GM23248 (cell line): ENCODE data around the gene ZNF785. TPM values are rescaled to one million over a fixed set of nuclear protein-coding genes. Genes with fewer than 3 reads are reported as not detected.

Source experiments
- DNase-seq: peaks from one replicate; pipeline ENCODE4 v3.0.0-alpha.2; 2015
- H2AFZ ChIP-seq: fragments of 200-600 bp; sonication (generic); 2 replicates; pipeline ENCODE4 v1.6.1; 2016; ENCODE audit warnings: antibody characterized with exemption
- H3F3A ChIP-seq: fragments of 200-600 bp; sonication (generic); 2 replicates; pipeline ENCODE4 v1.6.1; 2016; ENCODE audit warnings: mild to moderate bottlenecking, antibody characterized with exemption, mixed run types; ENCODE audit not compliant: insufficient read depth
- H3K27ac ChIP-seq: fragments of 200-600 bp; sonication (generic); 2 replicates; pipeline ENCODE4 v1.5.1; 2016; ENCODE audit warnings: mild to moderate bottlenecking
- H3K27me3 ChIP-seq: fragments of 200-600 bp; sonication (generic); replicated peaks from 2 replicates; pipeline ENCODE4 v1.6.1; 2016; ENCODE audit warnings: mild to moderate bottlenecking; ENCODE audit not compliant: insufficient read depth
- H3K36me3 ChIP-seq: fragments of 200-600 bp; sonication (generic); 2 replicates; pipeline ENCODE4 v1.6.1; 2016; ENCODE audit warnings: low read depth, mild to moderate bottlenecking
- H3K4me1 ChIP-seq: fragments of 200-600 bp; sonication (generic); 2 replicates; pipeline ENCODE4 v1.6.1; 2016; ENCODE audit warnings: mild to moderate bottlenecking; ENCODE audit not compliant: insufficient read depth
- H3K4me2 ChIP-seq: fragments of 200-600 bp; sonication (generic); one replicate; pipeline ENCODE4 v1.6.1; 2016; ENCODE audit warnings: mild to moderate bottlenecking; ENCODE audit not compliant: unreplicated experiment
- H3K4me3 ChIP-seq: fragments of 200-600 bp; sonication (generic); 2 replicates; pipeline ENCODE4 v1.5.1; 2016; ENCODE audit warnings: mild to moderate bottlenecking
- H3K79me2 ChIP-seq: fragments of 200-600 bp; sonication (generic); 2 replicates; pipeline ENCODE4 v1.6.1; 2016; ENCODE audit warnings: mild to moderate bottlenecking; ENCODE audit not compliant: insufficient read depth
- H3K9ac ChIP-seq: fragments of 200-600 bp; sonication (generic); 2 replicates; pipeline ENCODE4 v1.6.1; 2016; ENCODE audit warnings: mild to moderate bottlenecking
- H3K9me2 ChIP-seq: fragments of 200-600 bp; sonication (generic); 2 replicates; pipeline ENCODE4 v1.6.1; 2016; ENCODE audit warnings: mixed run types, mild to moderate bottlenecking, moderate library complexity; ENCODE audit not compliant: insufficient read depth
- H3K9me3 ChIP-seq: fragments of 200-600 bp; sonication (generic); one replicate; pipeline ENCODE4 v1.6.1; 2017; ENCODE audit warnings: low read depth
- H4K20me1 ChIP-seq: fragments of 200-600 bp; sonication (generic); 2 replicates; pipeline ENCODE4 v1.6.0; 2016; ENCODE audit not compliant: insufficient read depth
- EZH2 ChIP-seq: fragments of 200-600 bp; sonication (generic); IDR thresholded peaks from 2 replicates; pipeline ENCODE4 v1.6.1; 2018; ENCODE audit warnings: antibody characterized with exemption, mild to moderate bottlenecking; ENCODE audit not compliant: insufficient read depth, poor library complexity, severe bottlenecking
- EZH2phosphoT487 ChIP-seq: fragments of 200-600 bp; sonication (generic); IDR thresholded peaks from 2 replicates; pipeline ENCODE4 v1.6.1; 2018; ENCODE audit warnings: antibody characterized with exemption, moderate library complexity, mild to moderate bottlenecking, low read depth; ENCODE audit not compliant: insufficient read depth
- WGBS, 2 experiments: methylation state at CpG; one replicate each; pipeline ENCODE4 v1.1.6; 2015 to 2017; ENCODE audit warnings: low lambda C conversion rate in 2 of 2, low coverage in 1 of 2; ENCODE audit errors: missing lambda C conversion rate in 2 of 2; 5-methylcytosine and 5-hydroxymethylcytosine counted together
- in situ Hi-C: fragments of 300-500 bp; cut with MboI; formaldehyde crosslinking; loops from 2 replicates; pipeline ENCODE4 v1.15.0; 2020
- polyA plus RNA-seq: library from polyadenylated mRNA; unstranded; fragments of >200 nt; fragmentation: Nextera tagmentation; extraction: Ambion mirVana; gene quantifications from 2 replicates; pipeline ENCODE4 v1.2.1, GENCODE V29; 2016
- total RNA-seq: library from RNA; depleted of rRNA; stranded (reverse); fragments of >200 nt; shearing (Covaris generic); gene quantifications from 2 replicates; pipeline ENCODE4 v1.2.3, GENCODE V29; 2014

Gene ZNF785
- total and polyA plus RNA-seq, 2 experiments from 2014 or later: 6.9 to 9.0 TPM

DNA sequence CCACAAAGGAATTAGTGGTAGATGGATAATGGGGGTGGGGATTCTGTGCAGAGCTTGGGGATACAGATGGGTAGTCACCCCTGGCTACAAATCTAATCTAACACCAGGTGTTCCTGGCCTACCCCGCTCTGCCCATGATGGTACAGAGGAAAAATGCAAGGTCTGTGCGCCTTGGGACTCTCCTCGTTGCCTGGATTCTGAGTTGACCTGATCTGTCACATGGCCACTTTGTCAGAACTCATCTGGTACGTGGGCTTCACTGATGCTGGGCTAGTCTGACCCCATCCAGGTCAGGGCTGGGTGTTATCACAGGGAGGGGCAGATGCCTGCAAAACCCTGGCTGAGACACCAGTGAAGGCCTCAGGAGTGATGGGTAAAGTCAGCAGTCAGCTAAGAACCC, 32.5 kb downstream of the ZNF785 start:
- no peak overlapping the region for H3K4me3 ChIP-seq
- no peaks in the 10 kb centered on the region for H3F3A ChIP-seq
- in situ Hi-C loops: no loop called here
- WGBS, 2 experiments: 88 to 96% methylated on average over 4 of the region's 4 CpGs
- no peaks in the 10 kb centered on the region for H3K36me3 ChIP-seq
- no peaks in the 10 kb centered on the region for H3K9me2 ChIP-seq
- no peak overlapping the region for H3K4me2 ChIP-seq
- TF ChIP-seq EZH2phosphoT487: no peak
- TF ChIP-seq EZH2: no peak
- H3K27ac ChIP-seq: no peak overlapping the region
- no peak for DNase-seq
- H3K79me2 ChIP-seq: peaks cover 36% of the 10 kb centered on the region
- no peaks in the 10 kb centered on the region for H3K4me1 ChIP-seq
- no peaks in the 10 kb centered on the region for H4K20me1 ChIP-seq
- H2AFZ ChIP-seq: no peak overlapping the region
- no peak overlapping the region for H3K9ac ChIP-seq
- no peaks in the 10 kb centered on the region for H3K27me3 ChIP-seq
- no peaks in the 10 kb centered on the region for H3K9me3 ChIP-seq

DNA sequence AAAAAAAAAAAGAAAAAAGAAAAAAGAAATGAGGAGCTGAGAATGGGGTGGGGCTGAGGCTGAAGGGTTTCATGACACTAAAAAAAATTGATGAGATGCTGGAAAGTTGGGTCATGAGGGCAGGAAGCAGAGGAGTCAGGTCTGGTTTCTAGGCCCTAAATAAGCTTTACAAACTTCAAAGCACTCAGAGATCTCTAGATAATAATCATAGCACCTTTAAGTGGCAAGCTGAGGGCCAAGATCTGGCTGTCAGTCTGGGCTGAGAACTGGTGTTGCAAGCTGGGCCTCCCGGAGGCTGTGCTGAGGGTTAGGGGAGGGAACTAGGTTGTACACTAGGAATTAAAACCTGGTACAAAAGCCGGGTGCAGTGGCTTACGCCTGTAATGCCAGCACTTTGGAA, 33.7 kb downstream of the ZNF785 start:
- H3K4me1 ChIP-seq: no peaks in the 10 kb centered on the region
- 62 to 66% methylated on average over 3 of the region's 3 CpGs for WGBS, 2 experiments
- no peak overlapping the region for H3K27ac ChIP-seq
- H3F3A ChIP-seq: no peaks in the 10 kb centered on the region
- H4K20me1 ChIP-seq: no peaks in the 10 kb centered on the region
- H3K79me2 ChIP-seq: peaks cover 25% of the 10 kb centered on the region
- no peaks in the 10 kb centered on the region for H3K9me2 ChIP-seq
- H3K36me3 ChIP-seq: no peaks in the 10 kb centered on the region
- H3K4me2 ChIP-seq: no peak overlapping the region
- no peaks in the 10 kb centered on the region for H3K9me3 ChIP-seq
- no peak overlapping the region for H3K4me3 ChIP-seq
- H3K9ac ChIP-seq: no peak overlapping the region
- in situ Hi-C loops: no loop called here
- DNase-seq: no peak
- TF ChIP-seq EZH2phosphoT487 (no peak), EZH2 (no peak)
- no peaks in the 10 kb centered on the region for H3K27me3 ChIP-seq
- no peak overlapping the region for H2AFZ ChIP-seq

DNA sequence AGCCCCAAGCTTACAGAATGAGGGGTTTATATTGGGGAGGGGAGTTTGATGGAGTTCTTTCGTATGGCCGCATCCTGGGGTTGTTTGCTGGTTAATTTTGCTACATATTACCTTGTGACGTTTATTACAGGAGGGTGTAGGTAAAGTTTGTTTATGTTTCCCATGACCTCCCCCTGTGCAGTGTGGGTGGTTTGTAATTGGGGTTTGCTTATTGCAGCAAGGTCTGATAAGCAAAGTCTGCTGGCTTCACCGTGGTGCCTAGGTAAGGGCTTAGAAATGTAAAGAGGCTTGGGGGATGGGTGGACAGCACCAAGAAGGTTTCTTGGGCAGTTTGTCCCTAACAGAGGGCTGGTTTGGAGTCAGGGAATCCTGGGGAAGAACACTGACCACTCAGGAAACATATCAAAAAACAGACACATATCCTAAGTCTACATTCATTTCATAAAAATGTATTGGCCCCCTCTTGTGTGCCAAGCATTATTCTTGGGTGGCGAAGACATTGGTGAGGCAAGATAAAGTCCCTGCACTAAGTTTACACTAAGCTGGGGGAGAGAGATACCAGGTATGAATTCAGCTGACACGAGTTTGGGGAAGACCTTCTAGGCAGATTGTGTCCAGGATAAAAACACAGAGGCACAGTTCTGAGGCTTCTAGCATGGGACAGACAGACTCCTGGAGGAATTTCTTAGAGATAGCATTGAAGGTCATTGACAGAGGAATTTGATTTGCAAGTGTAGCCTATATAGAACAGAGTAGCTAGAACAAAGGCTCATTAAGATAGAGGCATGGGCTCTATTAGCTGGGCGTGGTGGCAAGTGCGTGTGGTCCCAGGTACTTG, 36.9 kb downstream of the ZNF785 start:
- WGBS, 2 experiments: 74% methylated on average over 8 of the region's 8 CpGs
- in situ Hi-C loops: no loop called here
- no peak overlapping the region for H3K4me2 ChIP-seq

DNA sequence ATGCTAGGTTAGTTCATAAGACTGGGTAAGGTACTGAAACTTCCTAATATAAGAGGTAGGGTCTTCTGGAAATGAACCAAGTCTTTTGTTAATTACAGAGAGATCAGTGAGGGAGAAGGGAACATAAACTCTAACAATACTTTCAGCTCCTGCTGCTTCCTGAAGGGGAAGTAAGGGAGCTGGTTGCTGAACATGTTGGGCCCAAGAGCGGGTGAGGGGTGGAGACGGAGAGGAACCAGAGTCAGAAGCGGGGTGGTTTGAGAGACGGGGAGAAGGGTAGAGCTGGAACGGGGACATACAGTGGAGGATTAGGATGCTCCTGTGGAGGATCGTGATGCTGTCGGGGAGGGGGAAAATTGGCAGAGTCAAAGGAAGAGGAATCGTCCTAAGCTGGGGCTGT, 39.4 kb downstream of the ZNF785 start:
- H3K27ac ChIP-seq: no peak overlapping the region
- TF ChIP-seq EZH2phosphoT487: no peak
- no peak for TF ChIP-seq EZH2
- no peak overlapping the region for H3K4me3 ChIP-seq
- no peaks in the 10 kb centered on the region for H3K36me3 ChIP-seq
- no peaks in the 10 kb centered on the region for H3K79me2 ChIP-seq
- no peaks in the 10 kb centered on the region for H4K20me1 ChIP-seq
- no peaks in the 10 kb centered on the region for H3K27me3 ChIP-seq
- no peak for DNase-seq
- no peaks in the 10 kb centered on the region for H3K9me3 ChIP-seq
- in situ Hi-C loops: no loop called here
- H3K4me1 ChIP-seq: peaks cover 5% of the 10 kb centered on the region; the same call in 1 of the 2 replicates
- H3K4me2 ChIP-seq: no peak overlapping the region
- 85 to 88% methylated on average over 8 of the region's 8 CpGs for WGBS, 2 experiments
- H2AFZ ChIP-seq: no peak overlapping the region
- H3K9me2 ChIP-seq: no peaks in the 10 kb centered on the region
- no peak overlapping the region for H3K9ac ChIP-seq
- H3F3A ChIP-seq: no peaks in the 10 kb centered on the region

More for the DNA sequence above, 36.9 kb downstream of the ZNF785 start:
- Histone ChIP-seq H3F3A (no peaks in the 10 kb centered on the region), H3K9ac (no peak overlapping the region), H3K9me3 (no peaks in the 10 kb centered on the region), H3K4me3 (no peak overlapping the region), H3K27me3 (no peaks in the 10 kb centered on the region), H2AFZ (no peak overlapping the region), H3K4me1 (no peaks in the 10 kb centered on the region), H3K27ac (no peak overlapping the region), H3K36me3 (no peaks in the 10 kb centered on the region), H3K79me2 (0 out of 2 replicates have a peak, but pooled peaks cover under 1% of the 10 kb centered on the region), H4K20me1 (no peaks in the 10 kb centered on the region), H3K9me2 (no peaks in the 10 kb centered on the region)
- DNase-seq: no peak
- TF ChIP-seq EZH2phosphoT487: no peak
- no peak for TF ChIP-seq EZH2

DNA sequence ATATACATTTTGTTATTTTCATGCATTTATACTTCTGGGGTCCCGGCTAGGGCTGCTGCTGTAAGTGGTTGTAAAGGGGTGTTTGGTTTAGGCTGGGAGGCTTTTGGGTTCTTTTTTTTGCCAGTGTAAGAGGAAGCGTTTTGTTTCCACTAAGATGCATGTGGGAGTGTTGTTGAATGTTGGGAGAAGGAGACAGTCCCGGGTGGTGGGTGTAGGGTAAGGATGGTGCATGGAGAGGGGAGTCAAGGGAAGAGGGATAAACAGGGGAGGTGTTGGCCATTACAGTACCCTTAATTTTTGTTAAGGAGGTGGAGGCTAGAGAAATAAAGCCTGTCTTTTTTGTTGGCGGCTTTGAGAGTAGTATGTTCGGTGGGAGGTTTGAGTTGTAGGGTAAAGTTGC, 42.4 kb downstream of the ZNF785 start:
- H3K9me3 ChIP-seq: no peaks in the 10 kb centered on the region
- TF ChIP-seq EZH2 (no peak), EZH2phosphoT487 (no peak)

More for the DNA sequence above, 42.4 kb downstream of the ZNF785 start:
- Histone ChIP-seq H3K27me3 (no peaks in the 10 kb centered on the region), H3K4me3 (no peak overlapping the region), H3K36me3 (no peaks in the 10 kb centered on the region), H3K9ac (no peak overlapping the region), H3F3A (no peaks in the 10 kb centered on the region), H4K20me1 (no peaks in the 10 kb centered on the region), H3K4me2 (no peak overlapping the region), H2AFZ (no peak overlapping the region), H3K79me2 (no peaks in the 10 kb centered on the region), H3K27ac (no peak overlapping the region), H3K9me2 (no peaks in the 10 kb centered on the region), H3K4me1 (peaks cover 5% of the 10 kb centered on the region; the same call in 1 of the 2 replicates)
- in situ Hi-C loops: no loop called here
- 80% methylated on average over 5 of the region's 5 CpGs for WGBS, 2 experiments
- DNase-seq: no peak
